G401 (cell line): Measurements from ENCODE around the gene THOC3. TPM values are rescaled to one million over a fixed set of nuclear protein-coding genes. Genes with fewer than 3 reads are reported as not detected.
"Not testable (repeated sequence)": the region's sequence is repeated elsewhere in the genome, so short reads cannot be mapped to it uniquely, and the experiment has no call there.

Source experiments
- DNase-seq: peaks from one replicate; pipeline ENCODE4 v3.0.0-alpha.2; 2015; ENCODE audit warnings: low spot score
- in situ Hi-C: cut with HindIII; loops from 2 replicates; pipeline ENCODE4 v1.10.0; 2016; ENCODE audit warnings: low sequenced_read_pairs, mixed read lengths
- total RNA-seq: library from RNA; depleted of rRNA; stranded (reverse); fragments of >200 nt; shearing (Covaris generic); gene quantifications from 2 replicates; pipeline ENCODE4 v1.2.3, GENCODE V29; 2014; rRNA removed

THOC3 gene
- total RNA-seq, 1 experiment from 2014 or later, result 50.8 TPM

DNA sequence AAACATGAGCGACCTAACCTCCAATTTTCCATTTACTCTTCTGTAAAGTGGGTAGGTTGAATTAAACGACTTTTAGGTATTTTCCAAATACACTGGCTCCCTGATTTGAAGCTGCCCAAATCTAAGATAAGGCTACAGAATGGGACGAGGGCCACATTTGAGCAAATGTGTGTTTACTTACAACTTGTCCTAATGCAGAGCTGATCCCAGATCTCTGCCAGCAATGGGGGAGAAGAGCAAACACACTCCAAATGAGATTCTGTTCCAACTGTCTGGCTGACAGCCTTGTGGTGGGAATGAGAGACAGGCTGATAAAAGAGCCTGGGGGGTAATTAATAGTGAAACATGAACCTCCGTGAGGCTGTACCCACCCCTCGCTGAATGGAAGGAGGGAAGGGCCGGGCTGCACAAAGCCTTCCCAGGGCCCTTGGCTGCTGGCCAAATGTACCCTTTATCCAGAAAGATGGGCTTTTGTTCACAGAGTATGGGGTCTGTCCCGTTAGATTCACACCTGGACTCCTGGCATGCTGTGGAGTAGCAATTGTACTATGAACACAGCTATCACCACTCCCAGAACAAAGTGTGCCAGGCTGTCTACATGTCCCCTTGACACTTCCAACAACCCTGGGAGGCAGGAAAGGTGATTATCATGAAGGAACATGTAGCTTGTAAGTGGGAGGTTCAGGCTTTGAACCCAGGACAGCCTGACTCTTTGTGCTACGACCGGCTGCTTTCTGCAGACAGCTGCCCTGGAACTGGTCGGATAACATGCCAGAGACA, 19.6 kb downstream of the THOC3 start:
- DNase-seq, in situ Hi-C loops: not testable (repeated sequence)

DNA sequence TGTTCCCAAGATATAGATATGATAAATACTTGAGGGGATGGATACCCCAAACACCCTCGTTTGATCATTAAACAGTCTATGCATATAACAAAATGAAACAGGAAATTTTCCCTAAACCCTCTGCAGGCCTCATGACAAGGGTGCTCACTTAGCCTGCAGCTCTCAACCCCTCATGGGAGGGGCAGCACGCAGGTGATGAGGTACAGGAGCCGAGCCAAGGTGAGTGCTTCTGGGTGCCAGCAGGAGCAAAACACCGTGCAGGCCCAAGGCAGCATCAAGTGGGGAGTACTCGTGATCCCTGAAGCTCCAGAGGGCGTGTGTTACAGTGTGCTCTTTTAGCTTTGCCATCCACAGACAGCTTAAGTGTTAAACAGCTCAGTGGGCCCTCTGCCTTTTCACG, 24.9 kb downstream of the THOC3 start:
- in situ Hi-C loops, DNase-seq: not testable (repeated sequence)

DNA sequence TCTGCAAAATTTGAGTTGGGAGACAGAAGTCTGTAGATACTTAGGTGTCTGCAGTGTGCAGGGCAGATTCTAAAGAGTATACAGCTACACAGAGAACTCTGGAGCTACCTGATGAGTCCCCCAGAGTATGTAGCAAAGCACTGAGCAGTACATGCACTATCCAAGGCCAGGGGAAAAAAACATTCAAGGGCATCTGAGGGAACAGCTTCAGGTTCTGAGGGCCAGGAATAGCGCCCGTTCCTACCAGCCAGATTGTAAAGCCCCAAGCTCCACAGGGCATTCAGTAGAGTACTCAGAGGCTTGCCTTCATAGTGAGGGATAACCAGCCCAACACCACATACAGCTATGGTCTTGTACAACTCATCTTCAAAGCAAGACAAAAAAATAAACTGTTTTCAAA, 27.5 kb downstream of the THOC3 start:
- DNase-seq, in situ Hi-C loops: not testable (repeated sequence)

DNA sequence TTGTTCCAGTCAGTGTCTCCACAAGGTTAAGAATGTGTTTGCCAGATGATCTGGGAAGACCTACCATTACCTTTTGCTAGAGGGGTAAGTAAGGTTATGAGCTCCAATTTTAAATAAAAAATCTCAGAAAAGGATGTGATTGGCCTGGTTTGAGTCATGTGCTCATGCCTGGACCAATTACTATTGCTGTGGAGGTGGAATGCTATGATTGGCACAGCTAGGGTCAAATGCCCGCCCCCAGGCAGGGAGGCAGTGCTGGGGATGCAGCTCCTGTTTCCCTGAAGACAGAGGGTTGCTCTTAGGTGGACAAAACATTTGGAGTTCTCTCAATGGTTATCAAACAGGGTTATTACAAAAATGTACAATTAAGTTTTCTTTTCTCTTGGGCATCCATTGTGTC, 29.6 kb downstream of the THOC3 start:
- in situ Hi-C loops, result not testable (repeated sequence)

DNA sequence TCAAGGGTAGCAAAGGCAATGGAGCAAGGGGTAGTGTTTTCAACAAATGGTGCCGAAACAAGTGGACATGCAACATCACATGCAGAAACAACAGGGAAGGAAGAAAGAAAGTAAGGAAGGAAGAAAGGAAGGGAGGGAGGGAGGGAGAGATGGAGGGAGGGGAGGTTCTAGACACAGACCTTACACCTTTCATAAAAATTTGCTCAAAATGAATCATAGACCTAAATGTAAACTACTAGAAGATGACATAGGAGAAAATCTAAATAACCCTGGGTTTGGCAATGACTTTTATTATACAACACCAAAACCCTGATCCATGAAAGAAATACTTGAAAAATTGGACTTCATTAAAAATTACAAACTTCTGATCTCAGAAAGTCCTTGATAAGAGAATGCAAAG, 39.4 kb downstream of the THOC3 start:
- DNase-seq, in situ Hi-C loops: not testable (repeated sequence)

More for the DNA sequence above, 29.6 kb downstream of the THOC3 start:
- not testable (repeated sequence) for DNase-seq

DNA sequence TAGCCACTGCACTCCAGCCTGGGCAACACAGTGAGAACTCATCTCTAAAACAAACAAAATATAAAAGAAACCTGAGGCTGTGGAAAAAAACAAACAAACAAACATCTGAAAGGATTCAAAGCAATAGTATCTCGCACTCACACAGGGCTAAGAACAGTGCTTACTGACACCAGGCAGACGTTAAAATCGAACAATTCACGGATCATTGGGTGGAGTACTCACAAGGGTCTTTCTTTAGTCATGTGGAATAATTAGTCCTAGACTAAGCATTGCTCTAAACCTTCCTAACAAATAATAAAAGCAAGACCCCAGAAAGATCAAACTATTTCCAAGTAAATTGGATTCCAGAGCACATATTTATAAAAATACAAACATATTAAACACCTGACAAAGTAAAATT, 43.0 kb downstream of the THOC3 start:
- in situ Hi-C loops, DNase-seq: not testable (repeated sequence)

DNA sequence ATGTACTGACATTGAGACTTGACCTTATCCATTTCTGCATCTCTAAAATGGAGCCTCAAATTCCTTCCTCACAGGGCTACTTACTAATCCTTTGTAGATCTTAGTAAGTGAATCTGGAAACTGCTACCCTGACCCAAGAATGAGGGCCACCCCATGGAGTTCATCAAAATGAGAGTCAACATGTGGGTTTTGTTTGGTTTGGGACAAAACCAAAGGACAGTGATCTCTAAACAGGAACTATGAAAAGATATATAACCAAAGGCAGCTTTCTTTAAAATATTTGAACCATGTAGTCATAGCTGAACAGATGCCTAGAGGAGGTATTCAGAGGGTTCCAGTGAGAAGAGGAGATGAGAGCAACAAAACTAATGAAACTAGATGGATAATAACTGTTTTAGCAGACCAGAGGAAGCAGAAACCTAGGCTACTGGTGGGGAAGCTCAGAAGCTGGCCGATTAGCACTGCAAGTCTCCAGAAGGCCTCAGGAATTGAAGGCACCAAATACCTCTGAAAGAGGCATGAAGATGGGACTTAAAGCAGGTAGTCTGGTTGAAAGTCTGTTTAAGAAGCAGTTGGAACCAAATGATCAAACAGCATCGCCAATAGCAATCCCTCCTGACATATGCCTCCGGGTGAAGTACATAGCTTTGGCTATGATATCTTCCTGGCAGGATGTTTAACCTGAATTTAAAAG, 45.8 kb downstream of the THOC3 start:
- in situ Hi-C loops, result no loop called here
- DNase-seq, result no peak

DNA sequence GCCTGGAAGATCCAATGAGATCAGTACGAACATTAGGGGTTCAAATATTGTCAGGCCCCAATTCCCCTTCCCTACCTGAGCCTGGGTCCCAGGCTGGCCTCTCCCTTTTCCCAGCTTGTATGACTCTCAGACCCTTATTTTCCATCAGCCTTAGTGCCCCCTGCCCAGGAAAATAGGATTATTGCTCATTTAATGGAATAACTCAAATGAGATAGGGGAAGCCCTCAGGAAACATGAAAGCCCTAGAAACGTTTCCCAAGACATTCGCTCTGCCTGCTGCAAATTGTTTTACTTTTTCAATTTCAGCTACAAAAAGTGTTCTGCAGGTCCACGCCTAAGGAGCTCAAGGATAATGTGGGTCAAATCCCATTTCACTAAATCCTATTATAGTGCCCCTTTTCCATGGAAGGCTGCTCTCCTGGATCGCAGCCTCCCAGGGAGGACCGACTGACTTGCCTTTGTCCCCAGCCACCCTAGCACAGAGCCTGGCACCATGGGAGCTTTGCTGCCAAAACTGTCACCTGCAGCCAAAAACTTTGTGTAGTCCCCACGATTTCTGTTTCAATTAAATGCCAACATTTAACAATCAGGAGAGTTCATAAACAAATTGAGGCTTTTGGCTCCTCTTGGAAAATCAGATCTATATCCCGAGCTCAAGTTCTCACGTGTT, 46.9 kb downstream of the THOC3 start:
- no peak for DNase-seq
- in situ Hi-C loops, result no loop called here

DNA sequence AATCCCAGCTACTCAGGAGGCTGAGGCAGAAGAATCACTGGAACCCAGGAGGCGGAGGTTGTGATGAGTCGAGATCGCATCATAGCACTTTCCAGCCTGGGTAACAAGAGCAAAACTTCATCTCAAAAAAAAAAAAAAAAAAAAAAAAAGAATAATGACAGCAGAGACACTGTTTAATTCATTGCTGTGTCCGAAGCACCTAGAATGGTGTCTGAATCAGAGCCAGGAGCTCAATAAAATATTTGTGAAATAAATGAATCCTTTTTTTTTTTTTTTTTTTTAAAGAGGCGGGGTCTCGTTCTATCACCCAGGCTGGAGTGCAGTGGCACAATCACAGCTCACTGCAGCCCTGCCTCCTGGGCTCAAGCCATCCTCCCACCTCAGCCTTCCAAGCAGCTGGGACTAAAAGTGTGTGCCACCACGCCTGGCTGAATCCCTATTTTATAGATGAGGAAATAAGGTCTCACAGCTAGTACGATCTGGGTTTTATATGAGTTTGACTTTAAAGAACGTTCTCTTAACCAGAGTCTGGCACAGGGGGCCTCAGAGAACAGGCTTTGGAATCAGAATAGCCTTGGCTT, 47.8 kb downstream of the THOC3 start:
- in situ Hi-C loops, result no loop called here
- DNase-seq, result no peak

DNA sequence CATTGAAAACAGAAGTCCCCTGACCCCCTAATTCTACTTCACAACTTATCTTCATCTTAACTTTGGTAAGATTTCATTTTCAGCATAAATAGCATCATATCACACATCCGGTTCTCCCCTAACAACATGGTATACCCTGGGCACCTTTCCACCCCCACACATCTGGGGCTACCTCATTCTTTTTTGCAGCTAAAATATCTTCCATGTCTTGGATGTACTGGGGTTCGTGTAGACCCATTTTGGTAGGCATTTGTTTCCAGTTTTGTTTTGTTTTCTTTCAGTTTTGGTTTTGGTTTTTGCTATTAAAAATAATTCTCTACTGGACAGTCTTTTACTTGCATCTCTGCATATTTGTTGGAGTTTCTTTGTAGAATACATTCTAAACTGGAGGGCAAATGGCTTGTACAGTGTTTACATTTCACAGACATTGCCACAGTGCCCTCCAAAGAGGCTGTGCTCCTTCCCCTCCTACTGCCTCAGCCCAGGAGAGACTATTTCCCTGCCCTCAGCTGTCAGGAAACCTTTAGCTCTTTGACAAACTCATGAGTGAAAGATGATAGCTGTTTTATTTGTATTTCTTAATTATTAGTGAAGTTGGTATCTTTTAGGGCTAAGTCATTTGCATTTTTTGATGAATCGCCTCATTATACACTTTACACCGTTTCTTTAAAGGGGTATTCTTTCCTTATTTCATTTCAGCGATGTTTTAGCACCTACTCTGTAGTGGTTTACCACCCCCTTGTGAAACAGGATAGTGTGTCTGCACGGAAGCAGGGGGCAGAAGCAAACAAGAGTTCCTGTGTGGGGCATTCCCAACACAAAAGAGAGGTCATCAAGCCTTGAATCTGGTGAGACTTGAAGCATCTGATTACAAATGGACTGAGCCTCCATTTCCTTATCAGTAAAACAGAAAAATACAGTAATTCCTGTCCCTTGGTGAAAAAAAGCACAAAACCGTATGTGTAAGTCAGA, 52.8 kb downstream of the THOC3 start:
- DNase-seq, in situ Hi-C loops: not testable (repeated sequence)

DNA sequence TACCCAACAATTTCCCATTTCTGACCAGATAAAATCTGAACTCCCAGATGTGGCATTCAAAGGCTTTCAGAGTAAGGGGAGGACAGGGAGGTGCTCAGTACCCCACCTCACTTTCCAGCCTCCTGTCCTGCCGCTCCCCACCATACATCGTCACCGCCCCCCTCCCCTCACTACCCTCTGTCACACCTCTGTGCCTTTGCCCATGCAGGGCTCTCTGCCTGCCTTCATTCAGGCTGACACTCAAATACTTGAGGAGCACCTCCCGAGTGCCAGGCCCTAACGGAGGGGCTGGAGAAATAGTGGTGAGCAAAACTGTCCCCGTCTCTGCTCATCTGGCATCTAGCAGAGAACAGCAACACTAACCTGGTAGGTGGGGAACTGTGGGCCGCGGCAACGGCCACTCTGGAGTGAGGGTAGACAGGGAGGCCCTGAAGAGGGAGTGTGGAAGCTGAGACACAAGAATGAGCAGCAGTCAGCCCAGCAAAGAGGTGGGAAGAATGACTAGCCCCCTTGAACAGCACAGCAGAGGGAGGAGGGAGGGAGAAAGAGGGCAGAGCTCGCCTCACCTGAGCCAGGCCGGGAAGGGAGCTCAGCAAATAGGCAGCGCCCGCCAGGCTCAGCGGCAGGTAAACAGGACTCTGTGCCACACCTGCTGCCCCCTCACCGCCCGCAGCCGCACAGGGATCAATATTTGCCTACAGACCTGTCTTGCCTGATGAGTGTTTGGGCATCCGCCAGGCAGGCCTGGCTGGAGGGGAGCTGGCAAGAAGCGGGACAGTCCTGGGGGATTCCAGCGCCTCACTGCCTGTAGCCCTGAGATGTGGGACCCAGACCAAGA, 54.1 kb downstream of the THOC3 start:
- DNase-seq, in situ Hi-C loops: not testable (repeated sequence)

DNA sequence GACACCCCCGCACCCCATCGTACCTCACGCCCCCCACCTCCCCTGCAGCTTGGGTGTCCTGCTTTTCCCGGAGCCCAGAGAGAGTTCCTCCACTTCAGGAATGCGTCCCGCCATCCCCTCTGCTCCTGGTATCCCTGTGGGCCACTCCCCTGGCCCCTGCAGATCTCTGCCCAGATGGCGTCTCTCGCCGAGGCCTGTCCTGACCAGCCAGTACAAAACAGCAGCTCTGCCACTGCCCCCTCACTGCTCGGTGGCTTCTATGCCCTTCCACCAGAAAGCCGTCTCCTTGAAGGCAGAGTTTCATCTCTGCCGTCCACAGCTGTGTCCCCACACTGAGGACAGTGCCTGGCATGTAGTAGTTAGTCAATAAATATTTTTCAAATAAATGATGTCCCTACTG, 58.0 kb downstream of the THOC3 start:
- DNase-seq, in situ Hi-C loops: not testable (repeated sequence)

Other genes starting within 250 kb of the THOC3 start
- gene CPLX2, start 96.7 kb downstream of the THOC3 start, total RNA-seq, result not detected in 2 replicates